RWPE1 (cell line): ENCODE measurements around the gene AGBL1.

Experiments used
- CTCF ChIA-PET: fragments of 350-600 bp; sonication (Branson Sonifier 250); formaldehyde crosslinking; extraction: SDS; loops from one replicate; lab custom pipeline; 2021; lab: Yijun Ruan, JAX
- POLR2A ChIA-PET: fragments of 400-600 bp; formaldehyde crosslinking; extraction: SDS; loops from one replicate; lab custom pipeline; 2020; ENCODE audit warnings: antibody characterized with exemption; ENCODE audit not compliant: low non-redundant PET; lab: Yijun Ruan, JAX
- DNase-seq: peaks from one replicate; pipeline ENCODE4 v3.0.0; 2012; ENCODE audit warnings: low spot score
- H3K27ac ChIP-seq: fragments of 450-650 bp; 2 replicates; pipeline ENCODE4 v1.5.1; 2017
- TF ChIP-seq, protein P1 (sequence below): fragments of 450-650 bp; conservative IDR thresholded peaks from 2 replicates; pipeline ENCODE4 v1.5.1; 2017; ENCODE audit warnings: low read depth, mild to moderate bottlenecking

AGBL1 gene

DNA sequence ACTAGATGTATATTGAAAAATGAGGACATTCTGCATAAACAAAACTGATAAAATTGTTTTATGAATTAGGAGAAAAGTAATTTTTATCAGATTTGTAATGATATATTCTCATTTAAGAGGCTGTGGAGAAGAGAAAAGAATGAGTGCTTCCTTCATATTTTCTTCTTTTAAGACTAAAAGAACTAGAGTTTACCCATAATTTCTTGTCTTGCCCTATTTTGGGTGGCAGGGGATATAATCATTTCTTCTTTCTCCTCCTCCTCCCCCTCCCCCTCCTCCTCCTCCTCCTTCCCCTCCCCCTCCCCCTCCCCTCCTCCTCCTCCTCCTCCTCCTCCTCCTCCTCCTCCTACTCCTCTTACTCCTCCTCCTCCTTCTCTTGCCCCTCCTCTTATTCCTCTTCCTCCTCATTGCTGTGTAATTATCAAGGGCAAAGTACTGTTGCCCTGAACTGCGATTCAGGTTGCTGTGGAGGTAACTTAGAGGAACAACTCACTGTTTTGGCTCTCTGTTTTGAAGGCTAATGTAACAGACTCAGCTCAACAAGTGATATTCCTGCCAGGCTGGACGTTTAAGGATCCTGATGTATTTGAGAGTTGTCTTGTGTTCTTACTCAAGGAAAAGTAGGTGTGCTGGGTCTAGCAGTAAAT lies 555.4 kb downstream of the AGBL1 start:
- DNase-seq, result no peak
- CTCF ChIA-PET, result no interaction called here
- TF ChIP-seq, protein P1, sequence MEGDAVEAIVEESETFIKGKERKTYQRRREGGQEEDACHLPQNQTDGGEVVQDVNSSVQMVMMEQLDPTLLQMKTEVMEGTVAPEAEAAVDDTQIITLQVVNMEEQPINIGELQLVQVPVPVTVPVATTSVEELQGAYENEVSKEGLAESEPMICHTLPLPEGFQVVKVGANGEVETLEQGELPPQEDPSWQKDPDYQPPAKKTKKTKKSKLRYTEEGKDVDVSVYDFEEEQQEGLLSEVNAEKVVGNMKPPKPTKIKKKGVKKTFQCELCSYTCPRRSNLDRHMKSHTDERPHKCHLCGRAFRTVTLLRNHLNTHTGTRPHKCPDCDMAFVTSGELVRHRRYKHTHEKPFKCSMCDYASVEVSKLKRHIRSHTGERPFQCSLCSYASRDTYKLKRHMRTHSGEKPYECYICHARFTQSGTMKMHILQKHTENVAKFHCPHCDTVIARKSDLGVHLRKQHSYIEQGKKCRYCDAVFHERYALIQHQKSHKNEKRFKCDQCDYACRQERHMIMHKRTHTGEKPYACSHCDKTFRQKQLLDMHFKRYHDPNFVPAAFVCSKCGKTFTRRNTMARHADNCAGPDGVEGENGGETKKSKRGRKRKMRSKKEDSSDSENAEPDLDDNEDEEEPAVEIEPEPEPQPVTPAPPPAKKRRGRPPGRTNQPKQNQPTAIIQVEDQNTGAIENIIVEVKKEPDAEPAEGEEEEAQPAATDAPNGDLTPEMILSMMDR, result no peak
- POLR2A ChIA-PET, result no interaction called here
- H3K27ac ChIP-seq, result no peak overlapping the region

DNA sequence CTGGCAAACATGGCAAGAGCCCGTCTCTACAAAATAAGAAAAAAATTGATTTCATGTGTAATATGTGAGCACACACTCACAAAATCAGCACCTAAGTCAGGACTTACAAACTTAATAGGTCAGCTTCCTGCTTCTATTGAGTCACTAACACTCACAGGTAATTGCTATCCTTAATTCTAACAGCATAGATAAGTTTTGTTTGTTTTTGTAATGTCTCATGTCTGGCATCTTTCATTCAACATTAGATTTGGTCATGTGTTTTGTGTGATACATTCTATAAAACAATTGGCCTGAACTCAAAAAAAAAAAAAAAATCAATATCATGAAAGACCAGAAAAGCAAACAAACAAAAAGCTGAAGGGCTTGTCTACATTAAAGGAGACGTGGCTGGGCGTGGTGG lies 564.7 kb downstream of the AGBL1 start:
- CTCF ChIA-PET, result interaction anchor here (0.6 kb wide), 1 partner anchor 530 kb away, joined by 3 read pairs; no protein-coding TSS in a partner anchor

DNA sequence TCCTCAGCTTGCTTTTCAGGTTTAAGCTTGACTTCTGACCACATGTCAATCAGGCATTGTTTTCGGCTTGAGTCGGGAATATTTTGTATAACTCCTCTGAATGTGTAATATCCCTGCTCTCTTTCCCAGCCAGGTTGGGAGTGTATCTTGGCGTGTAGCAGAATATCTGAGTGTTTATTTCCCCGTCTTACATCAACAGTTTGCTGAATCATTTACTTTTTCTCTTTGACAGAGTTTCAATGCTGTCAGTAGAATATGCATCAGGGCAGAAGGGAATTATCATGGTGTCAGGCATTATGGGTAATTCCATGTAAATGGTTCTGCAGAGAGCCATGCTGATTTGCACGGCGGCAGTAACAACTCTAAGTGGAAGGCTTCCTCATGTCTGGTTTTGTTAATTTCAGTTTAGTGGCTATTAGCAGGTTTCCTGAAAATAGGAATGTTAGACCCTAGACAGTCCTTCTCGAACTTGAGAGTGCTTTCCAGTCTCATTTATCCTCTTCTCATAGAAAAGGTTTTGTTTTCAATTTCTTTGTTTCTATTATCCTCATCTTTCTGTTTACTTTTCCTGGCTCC lies 566.3 kb downstream of the AGBL1 start:
- TF ChIP-seq, protein P1, result no peak
- no peak overlapping the region for H3K27ac ChIP-seq
- peak; percentile 23 for DNase-seq
- CTCF ChIA-PET, result no interaction called here
- POLR2A ChIA-PET, result no interaction called here

More for the DNA sequence above, 564.7 kb downstream of the AGBL1 start:
- TF ChIP-seq, protein P1, result no peak
- POLR2A ChIA-PET, result interaction anchor here (0.7 kb wide), 1 partner anchor 12 kb away, joined by 6 read pairs; no protein-coding TSS in a partner anchor
- DNase-seq, result no peak
- H3K27ac ChIP-seq, result no peak overlapping the region

DNA sequence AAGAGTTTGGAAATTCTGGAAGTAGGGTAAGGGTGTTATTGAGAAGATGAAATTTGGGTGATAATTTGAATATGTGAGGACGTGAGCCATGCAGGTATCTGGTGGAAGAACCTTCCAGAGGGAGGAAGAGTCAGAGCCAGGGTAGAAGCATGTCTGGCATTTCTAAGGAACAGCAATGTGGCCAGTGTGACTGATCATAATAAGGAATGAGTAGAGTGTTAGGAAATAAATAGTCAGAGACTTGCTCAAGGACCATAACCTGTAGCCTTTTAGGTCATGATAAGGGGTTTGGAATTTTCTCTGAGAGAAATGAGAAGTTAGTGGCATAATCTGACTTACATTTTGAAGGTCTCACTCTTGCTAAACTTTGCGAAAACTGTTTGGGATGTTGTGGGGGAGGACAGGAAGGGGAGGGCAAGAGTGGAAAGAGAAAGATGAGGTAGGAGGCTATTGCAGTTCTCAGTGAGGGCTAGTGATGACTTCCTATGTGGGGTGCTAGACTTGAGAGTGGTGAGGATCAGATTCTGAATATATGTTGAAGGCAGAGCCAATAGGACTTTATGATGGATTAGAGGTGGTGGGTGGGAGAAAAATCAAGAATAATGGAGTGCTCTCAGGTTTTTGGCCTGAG lies 568.3 kb downstream of the AGBL1 start:
- DNase-seq, result no peak
- ChIA-PET POLR2A (no interaction called here), CTCF (no interaction called here)
- TF ChIP-seq, protein P1, result no peak
- H3K27ac ChIP-seq, result no peak overlapping the region

DNA sequence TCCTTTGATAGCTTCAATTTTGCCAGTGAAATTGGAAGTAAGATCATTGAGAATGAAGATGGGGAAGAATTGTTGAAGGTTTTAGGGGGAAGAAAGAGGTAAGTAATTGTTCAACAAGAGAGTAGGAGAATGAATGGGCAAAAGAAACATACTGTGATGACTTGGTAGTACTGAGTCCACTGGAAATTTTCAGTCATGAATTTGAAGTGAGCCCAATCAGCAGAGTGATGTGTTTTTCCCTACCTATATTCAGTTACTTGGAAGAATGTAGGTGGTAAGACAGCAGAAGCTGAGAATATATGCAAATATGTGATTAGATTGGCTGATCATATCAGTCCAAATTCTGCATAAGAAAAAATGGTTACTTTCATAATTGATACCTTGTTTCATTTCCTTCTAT lies 569.6 kb downstream of the AGBL1 start:
- TF ChIP-seq, protein P1, result no peak
- no peak overlapping the region for H3K27ac ChIP-seq
- CTCF ChIA-PET, result interaction anchor here (0.5 kb wide), 1 partner anchor 107 kb away, joined by 7 read pairs; no protein-coding TSS in a partner anchor
- POLR2A ChIA-PET, result no interaction called here
- no peak for DNase-seq

DNA sequence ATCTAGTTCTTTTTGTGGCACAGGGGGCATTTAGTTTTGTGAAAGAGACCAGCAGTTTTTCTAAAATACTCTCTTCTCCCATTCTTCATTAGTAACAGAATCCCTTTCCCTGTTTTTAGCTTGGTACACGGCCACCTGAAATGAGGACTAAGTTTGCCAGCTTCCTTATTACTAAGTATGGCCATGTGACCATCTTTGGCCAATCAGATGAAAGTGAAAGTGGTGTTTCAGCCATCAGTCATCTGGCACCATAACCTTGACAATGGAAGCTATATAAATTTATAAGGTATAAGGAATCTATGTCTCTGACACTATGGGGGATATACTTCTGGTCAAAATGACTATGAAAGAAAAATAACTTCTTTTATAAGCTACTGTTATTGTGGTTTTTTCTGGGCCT lies 570.4 kb downstream of the AGBL1 start:
- CTCF ChIA-PET, result interaction anchor here (0.6 kb wide), 1 partner anchor 977 kb away, joined by 6 read pairs; no protein-coding TSS in a partner anchor
- peak; percentile 41 for DNase-seq
- POLR2A ChIA-PET, result no interaction called here

More for the DNA sequence above, 570.4 kb downstream of the AGBL1 start:
- TF ChIP-seq, protein P1, result no peak
- no peak overlapping the region for H3K27ac ChIP-seq
